Endodermal cell (in vitro differentiated cells): ENCODE measurements around the gene HS6ST3. TPM values are rescaled to one million over a fixed set of nuclear protein-coding genes. Genes with fewer than 3 reads are reported as not detected.

ENCODE experiments used
- DNase-seq: peaks from one replicate; pipeline ENCODE4 v3.0.0-alpha.2; 2017
- H3K27ac ChIP-seq: 2 replicates; pipeline ENCODE4 v1.5.1; 2013; ENCODE audit warnings: mild to moderate bottlenecking, low read depth, low read length, moderate library complexity
- H3K27me3 ChIP-seq: 2 replicates; pipeline ENCODE4 v1.6.1; 2013; ENCODE audit warnings: mild to moderate bottlenecking, low read length, moderate library complexity; ENCODE audit not compliant: insufficient read depth, control insufficient read depth, poor library complexity, severe bottlenecking
- H3K36me3 ChIP-seq: 2 replicates; pipeline ENCODE4 v1.7.0; 2013; ENCODE audit warnings: mild to moderate bottlenecking, low read length, moderate library complexity; ENCODE audit not compliant: control insufficient read depth, insufficient read depth
- H3K4me1 ChIP-seq: one replicate; pipeline ENCODE4 v1.7.0; 2013; ENCODE audit warnings: low read length; ENCODE audit not compliant: control insufficient read depth, insufficient read depth
- H3K4me3 ChIP-seq: 2 replicates; pipeline ENCODE4 v1.5.1; 2013; ENCODE audit warnings: mild to moderate bottlenecking, low read length, moderate library complexity
- H3K9ac ChIP-seq: 2 replicates; pipeline ENCODE4 v1.6.1; 2013; ENCODE audit warnings: mild to moderate bottlenecking, low read length, moderate library complexity; ENCODE audit not compliant: poor library complexity, severe bottlenecking; ENCODE audit errors: extremely low read depth
- H3K9me3 ChIP-seq: 2 replicates; pipeline ENCODE4 v1.6.1; 2013; ENCODE audit warnings: mild to moderate bottlenecking, low read length, moderate library complexity; ENCODE audit not compliant: control insufficient read depth
- H3K27ac Mint-ChIP-seq: 2 replicates; pipeline ENCODE4 v1.8.0; 2020; ENCODE audit warnings: mixed read lengths
- H3K27me3 Mint-ChIP-seq: 2 replicates; pipeline ENCODE4 v1.8.0; 2021; ENCODE audit warnings: mild to moderate bottlenecking, mixed read lengths; ENCODE audit not compliant: insufficient read depth
- H3K36me3 Mint-ChIP-seq: 2 replicates; pipeline ENCODE4 v1.8.0; 2020; ENCODE audit warnings: low read depth, mixed read lengths
- H3K4me1 Mint-ChIP-seq: 2 replicates; pipeline ENCODE4 v1.8.0; 2020; ENCODE audit warnings: mixed read lengths
- H3K4me3 Mint-ChIP-seq: 2 replicates; pipeline ENCODE4 v1.8.0; 2020; ENCODE audit warnings: mild to moderate bottlenecking, moderate library complexity, mixed read lengths
- H3K9me3 Mint-ChIP-seq: 2 replicates; pipeline ENCODE4 v1.8.0; 2020; ENCODE audit warnings: mild to moderate bottlenecking, mixed read lengths
- WGBS, 2 experiments: methylation state at CpG; one replicate each; pipeline versions ENCODE4 v1.1.5 to v1.1.7; 2013; ENCODE audit warnings: missing lambda C conversion rate in 2 of 2, mixed read lengths in 1 of 2; ENCODE audit not compliant: insufficient coverage in 1 of 2, insufficient read length in 1 of 2; 5-methylcytosine and 5-hydroxymethylcytosine counted together
- total RNA-seq, 2 donors: library from RNA; stranded (reverse); fragmentation: NEBNext Ultra II Directional in 1 of 2; extraction: Animal tissue kit (Norgen Biotek cat#: 25700) in 1 of 2; gene quantifications; 2 replicates in 1 of 2; 3 replicates in 1 of 2; pipeline ENCODE4 v1.2.1, GENCODE V29; 2021
- TF ChIP-seq, protein P1 (sequence below): fragments of 200-600 bp; sonication (generic); conservative IDR thresholded peaks from 2 replicates; pipeline ENCODE4 v1.5.0; 2021; ENCODE audit warnings: antibody characterized with exemption, mild to moderate bottlenecking

The HS6ST3 gene
- total RNA-seq, 2 donors from 2014 or later: 0.84 to 1.1 TPM

DNA sequence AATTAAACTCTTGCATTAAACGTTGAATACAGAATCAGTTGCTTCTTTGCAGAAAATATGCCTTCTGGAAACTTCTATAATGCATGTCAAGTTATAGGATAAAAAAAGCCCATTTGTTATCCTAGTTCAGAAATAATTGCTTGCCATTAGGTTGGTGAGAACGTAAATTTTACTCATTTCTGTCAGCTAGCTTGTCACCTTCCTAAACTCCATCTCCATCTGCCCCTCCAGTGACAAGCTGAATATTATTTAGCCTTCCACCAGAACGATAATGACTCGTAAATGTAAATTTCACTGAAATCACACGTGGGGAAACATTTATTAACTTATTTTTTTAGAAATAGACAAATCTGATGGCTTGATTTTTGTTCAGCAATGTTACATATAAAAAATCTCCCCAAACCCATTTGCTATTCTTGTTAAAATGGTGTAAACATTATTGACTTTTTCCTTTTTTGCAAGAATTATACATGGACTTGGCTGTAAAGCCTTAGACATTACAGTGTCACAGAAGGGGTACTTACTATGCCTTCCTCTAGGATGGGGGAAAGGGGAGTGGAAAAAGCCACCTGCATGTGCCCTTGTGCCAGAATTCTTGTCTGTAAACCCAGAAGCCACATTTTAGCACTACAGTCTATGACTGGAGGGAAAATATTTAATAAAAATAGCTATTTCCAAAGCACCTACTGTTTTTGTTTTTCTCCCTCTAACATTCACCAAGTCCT, 577.5 kb downstream of the HS6ST3 start:
- TF ChIP-seq, protein P1, sequence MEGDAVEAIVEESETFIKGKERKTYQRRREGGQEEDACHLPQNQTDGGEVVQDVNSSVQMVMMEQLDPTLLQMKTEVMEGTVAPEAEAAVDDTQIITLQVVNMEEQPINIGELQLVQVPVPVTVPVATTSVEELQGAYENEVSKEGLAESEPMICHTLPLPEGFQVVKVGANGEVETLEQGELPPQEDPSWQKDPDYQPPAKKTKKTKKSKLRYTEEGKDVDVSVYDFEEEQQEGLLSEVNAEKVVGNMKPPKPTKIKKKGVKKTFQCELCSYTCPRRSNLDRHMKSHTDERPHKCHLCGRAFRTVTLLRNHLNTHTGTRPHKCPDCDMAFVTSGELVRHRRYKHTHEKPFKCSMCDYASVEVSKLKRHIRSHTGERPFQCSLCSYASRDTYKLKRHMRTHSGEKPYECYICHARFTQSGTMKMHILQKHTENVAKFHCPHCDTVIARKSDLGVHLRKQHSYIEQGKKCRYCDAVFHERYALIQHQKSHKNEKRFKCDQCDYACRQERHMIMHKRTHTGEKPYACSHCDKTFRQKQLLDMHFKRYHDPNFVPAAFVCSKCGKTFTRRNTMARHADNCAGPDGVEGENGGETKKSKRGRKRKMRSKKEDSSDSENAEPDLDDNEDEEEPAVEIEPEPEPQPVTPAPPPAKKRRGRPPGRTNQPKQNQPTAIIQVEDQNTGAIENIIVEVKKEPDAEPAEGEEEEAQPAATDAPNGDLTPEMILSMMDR: no peak
- no peaks in the 10 kb centered on the region for H3K4me1 Mint-ChIP-seq
- peaks cover 8% of the 10 kb centered on the region for H3K9me3 ChIP-seq
- H3K27me3 Mint-ChIP-seq: peaks cover 56% of the 10 kb centered on the region
- H3K4me1 ChIP-seq: no peaks in the 10 kb centered on the region
- H3K36me3 Mint-ChIP-seq: no peaks in the 10 kb centered on the region
- H3K4me3 ChIP-seq: no peak overlapping the region
- no peak overlapping the region for H3K27ac ChIP-seq
- no peak overlapping the region for H3K27ac Mint-ChIP-seq
- H3K9ac ChIP-seq: no peak overlapping the region
- peaks cover 62% of the 10 kb centered on the region for H3K27me3 ChIP-seq
- no peaks in the 10 kb centered on the region for H3K36me3 ChIP-seq
- DNase-seq: no peak
- peaks cover 6% of the 10 kb centered on the region for H3K9me3 Mint-ChIP-seq
- 82 to 89% methylated on average over 2 to 5 of the region's 5 CpGs for WGBS, 2 experiments
- H3K4me3 Mint-ChIP-seq: no peak overlapping the region

GRCh38 chr13:96671073-96671472, 581.2 kb downstream of the HS6ST3 start:
- no peak overlapping the region for H3K4me3 Mint-ChIP-seq
- no peaks in the 10 kb centered on the region for H3K36me3 Mint-ChIP-seq
- H3K4me3 ChIP-seq: no peak overlapping the region
- peaks cover 5% of the 10 kb centered on the region for H3K9me3 ChIP-seq
- H3K27ac ChIP-seq: no peak overlapping the region
- H3K36me3 ChIP-seq: no peaks in the 10 kb centered on the region
- H3K27me3 Mint-ChIP-seq: peaks cover 78% of the 10 kb centered on the region
- H3K4me1 ChIP-seq: no peaks in the 10 kb centered on the region
- peaks cover 83% of the 10 kb centered on the region for H3K27me3 ChIP-seq
- no peak overlapping the region for H3K27ac Mint-ChIP-seq
- H3K9me3 Mint-ChIP-seq: no peaks in the 10 kb centered on the region
- H3K9ac ChIP-seq: no peak overlapping the region
- DNase-seq: no peak
- H3K4me1 Mint-ChIP-seq: peaks cover 4% of the 10 kb centered on the region
- TF ChIP-seq, protein P1: no peak

- no peak overlapping the region for H3K27ac Mint-ChIP-seq
- H3K4me1 ChIP-seq: no peaks in the 10 kb centered on the region
- peaks cover 89% of the 10 kb centered on the region for H3K27me3 ChIP-seq
- DNase-seq: no peak
- no peak overlapping the region for H3K4me3 ChIP-seq
- TF ChIP-seq, protein P1: no peak
- H3K4me3 Mint-ChIP-seq: no peak overlapping the region
- H3K9me3 Mint-ChIP-seq: no peaks in the 10 kb centered on the region
- H3K36me3 ChIP-seq: no peaks in the 10 kb centered on the region
- H3K27me3 Mint-ChIP-seq: peaks cover 84% of the 10 kb centered on the region
- H3K27ac ChIP-seq: no peak overlapping the region
- no peak overlapping the region for H3K9ac ChIP-seq
- H3K9me3 ChIP-seq: peaks cover 5% of the 10 kb centered on the region
- H3K4me1 Mint-ChIP-seq: peaks cover 4% of the 10 kb centered on the region
- no peaks in the 10 kb centered on the region for H3K36me3 Mint-ChIP-seq
Measured at GRCh38 chr13:96672016-96672415, 582.1 kb downstream of the HS6ST3 start.
